ENCODE measurements around the gene PFKM.

DNA sequence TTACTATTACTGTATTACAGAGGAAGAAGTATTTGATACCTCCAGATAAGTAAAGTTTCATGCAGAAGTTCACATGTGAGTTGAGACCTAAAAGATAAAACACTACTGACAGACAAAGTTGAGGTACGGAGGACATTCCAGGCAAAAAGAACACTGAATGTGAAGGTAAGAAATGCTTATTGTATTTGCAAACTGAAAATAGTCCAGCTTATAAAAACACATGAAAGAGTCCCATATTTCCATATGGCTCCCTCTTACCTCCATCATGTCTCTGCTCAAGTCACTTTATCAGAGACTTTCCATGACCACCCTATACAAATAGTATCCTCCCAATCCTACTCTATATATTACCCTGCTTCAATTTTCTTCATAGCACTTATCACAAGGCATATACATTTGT, 49.1 kb upstream of the PFKM start:
- TF ChIP-seq POLR2AphosphoS5 (IDR thresholded peaks at IDR 0.05; ENCODE audit: borderline replicate concordance, low read depth, low read length) (no peak), EZH2 (IDR thresholded peaks at IDR 0.05) (no peak), FOXP2 (optimal IDR thresholded peaks at IDR 0.05; ENCODE audit: control extremely low read depth, extremely low read length, insufficient read depth) (no peak)

Data from SK-N-MC (cell line).